Kidney epithelial cell (primary cell): ENCODE measurements around the gene GSTM2. TPM values are rescaled to one million over a fixed set of nuclear protein-coding genes. Genes with fewer than 3 reads are reported as not detected.

Source experiments
- DNase-seq: peaks from one replicate; pipeline ENCODE4 v3.0.0-alpha.2; 2010; ENCODE audit warnings: low read depth
- H3K27me3 ChIP-seq: 2 replicates; pipeline ENCODE4 v1.6.0; 2011; ENCODE audit warnings: low read length; ENCODE audit not compliant: control insufficient read depth, insufficient read depth
- H3K36me3 ChIP-seq: 2 replicates; pipeline ENCODE4 v1.5.1; 2011; ENCODE audit warnings: low read length; ENCODE audit not compliant: control insufficient read depth, insufficient read depth
- H3K4me3 ChIP-seq: 2 replicates; pipeline ENCODE4 v1.5.1; 2011; ENCODE audit warnings: low read depth, mild to moderate bottlenecking, control low read depth, low read length
- total RNA-seq: library from RNA; depleted of rRNA; stranded (reverse); fragments of >200 nt; gene quantifications from 2 replicates; pipeline ENCODE4 v1.2.3, GENCODE V29; 2015
- TF ChIP-seq, protein P1 (sequence below): IDR thresholded peaks from 2 replicates; pipeline ENCODE4 v1.5.1; 2011; ENCODE audit warnings: mild to moderate bottlenecking, moderate library complexity, low read length, control low read depth, inconsistent platforms; ENCODE audit not compliant: insufficient read depth, poor library complexity, severe bottlenecking

The GSTM2 gene
- total RNA-seq, 1 donor from 2014 or later = 3.8 TPM

DNA sequence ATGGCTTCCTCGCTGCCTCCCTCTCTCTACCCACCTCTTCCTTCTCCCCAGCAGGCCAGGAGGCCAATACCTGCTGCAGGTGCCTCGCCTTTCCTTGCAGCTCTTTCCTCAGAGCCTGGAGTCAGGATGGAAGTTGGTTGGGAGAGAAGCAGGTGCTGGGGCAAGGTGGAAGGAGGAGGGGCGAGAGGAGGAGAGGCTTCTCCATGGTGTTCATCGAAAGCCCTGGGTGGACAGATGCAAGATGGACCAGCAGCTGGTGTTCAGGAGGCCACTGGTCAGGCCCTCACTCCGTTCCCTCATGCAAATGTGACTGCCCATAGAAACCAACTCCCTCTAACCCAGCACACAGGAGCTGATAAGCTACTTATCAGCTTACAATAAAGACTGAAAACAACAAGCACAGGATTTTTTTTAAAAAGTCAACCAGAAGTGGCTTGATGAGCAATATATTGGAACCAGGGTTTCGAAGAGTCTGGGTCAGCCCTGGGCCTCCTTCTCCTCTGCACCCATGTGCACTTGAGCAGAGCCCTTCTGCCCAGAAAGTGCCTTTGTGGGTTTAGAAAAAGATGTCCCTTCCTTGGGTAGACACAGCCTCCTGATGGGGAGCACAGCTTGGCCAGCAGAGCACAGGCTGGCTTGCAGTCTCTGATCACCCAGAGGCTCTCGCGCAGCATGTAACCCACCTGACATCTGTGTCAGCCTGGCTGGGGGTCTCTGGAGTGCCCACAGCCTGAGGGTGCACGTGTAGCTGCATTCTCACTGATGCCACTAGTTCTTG, 28.6 kb upstream of the GSTM2 start:
- Histone ChIP-seq H3K36me3 (no peaks in the 10 kb centered on the region), H3K4me3 (no peak overlapping the region), H3K27me3 (no peaks in the 10 kb centered on the region)
- TF ChIP-seq, protein P1, sequence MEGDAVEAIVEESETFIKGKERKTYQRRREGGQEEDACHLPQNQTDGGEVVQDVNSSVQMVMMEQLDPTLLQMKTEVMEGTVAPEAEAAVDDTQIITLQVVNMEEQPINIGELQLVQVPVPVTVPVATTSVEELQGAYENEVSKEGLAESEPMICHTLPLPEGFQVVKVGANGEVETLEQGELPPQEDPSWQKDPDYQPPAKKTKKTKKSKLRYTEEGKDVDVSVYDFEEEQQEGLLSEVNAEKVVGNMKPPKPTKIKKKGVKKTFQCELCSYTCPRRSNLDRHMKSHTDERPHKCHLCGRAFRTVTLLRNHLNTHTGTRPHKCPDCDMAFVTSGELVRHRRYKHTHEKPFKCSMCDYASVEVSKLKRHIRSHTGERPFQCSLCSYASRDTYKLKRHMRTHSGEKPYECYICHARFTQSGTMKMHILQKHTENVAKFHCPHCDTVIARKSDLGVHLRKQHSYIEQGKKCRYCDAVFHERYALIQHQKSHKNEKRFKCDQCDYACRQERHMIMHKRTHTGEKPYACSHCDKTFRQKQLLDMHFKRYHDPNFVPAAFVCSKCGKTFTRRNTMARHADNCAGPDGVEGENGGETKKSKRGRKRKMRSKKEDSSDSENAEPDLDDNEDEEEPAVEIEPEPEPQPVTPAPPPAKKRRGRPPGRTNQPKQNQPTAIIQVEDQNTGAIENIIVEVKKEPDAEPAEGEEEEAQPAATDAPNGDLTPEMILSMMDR = no peak
- no peak for DNase-seq

GRCh38 chr1:109639841-109640184, 28.0 kb upstream of the GSTM2 start:
- TF ChIP-seq, protein P1 = no peak
- Histone ChIP-seq H3K36me3 (no peaks in the 10 kb centered on the region), H3K4me3 (no peak overlapping the region), H3K27me3 (no peaks in the 10 kb centered on the region)
- DNase-seq = no peak

GRCh38 chr1:109640285-109640865, 27.5 kb upstream of the GSTM2 start:
- H3K36me3 ChIP-seq = no peaks in the 10 kb centered on the region
- DNase-seq = no peak
- no peak overlapping the region for H3K4me3 ChIP-seq
- no peaks in the 10 kb centered on the region for H3K27me3 ChIP-seq
- TF ChIP-seq, protein P1 = peak; percentile 92

DNA sequence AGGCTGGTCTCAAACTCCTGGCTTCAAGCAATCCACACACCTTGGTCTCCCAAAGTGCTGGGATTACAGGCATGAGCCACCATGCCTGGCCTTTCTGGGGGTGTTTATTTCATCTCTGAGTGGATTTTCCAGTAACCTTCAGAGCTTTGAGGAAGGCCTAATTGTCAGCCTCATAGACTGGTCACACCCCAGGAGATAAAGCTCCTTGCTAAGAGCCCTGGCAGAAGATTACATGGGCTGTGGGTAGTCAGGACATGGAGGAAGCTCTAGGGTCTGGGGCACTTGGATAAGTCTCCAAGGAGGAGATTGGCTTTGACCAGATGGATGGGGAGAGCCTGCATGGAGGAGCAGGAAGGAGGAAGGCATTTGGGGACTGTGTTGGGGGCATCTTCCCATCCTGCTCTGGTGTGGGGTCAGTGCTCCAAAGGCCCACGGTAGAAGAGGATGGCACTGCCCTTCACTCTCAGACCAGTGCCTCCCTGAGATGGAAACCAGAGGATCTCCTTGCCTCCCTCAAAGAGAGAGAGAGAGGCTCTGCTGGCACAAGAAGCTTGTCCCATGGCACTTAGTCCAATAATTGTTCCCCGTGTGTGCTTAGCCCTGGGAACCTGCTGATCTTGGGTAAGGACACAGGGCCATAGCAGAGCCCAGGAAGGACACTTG, 26.6 kb upstream of the GSTM2 start:
- Histone ChIP-seq H3K4me3 (no peak overlapping the region), H3K36me3 (no peaks in the 10 kb centered on the region), H3K27me3 (no peaks in the 10 kb centered on the region)
- DNase-seq = no peak
- TF ChIP-seq, protein P1 = no peak

DNA sequence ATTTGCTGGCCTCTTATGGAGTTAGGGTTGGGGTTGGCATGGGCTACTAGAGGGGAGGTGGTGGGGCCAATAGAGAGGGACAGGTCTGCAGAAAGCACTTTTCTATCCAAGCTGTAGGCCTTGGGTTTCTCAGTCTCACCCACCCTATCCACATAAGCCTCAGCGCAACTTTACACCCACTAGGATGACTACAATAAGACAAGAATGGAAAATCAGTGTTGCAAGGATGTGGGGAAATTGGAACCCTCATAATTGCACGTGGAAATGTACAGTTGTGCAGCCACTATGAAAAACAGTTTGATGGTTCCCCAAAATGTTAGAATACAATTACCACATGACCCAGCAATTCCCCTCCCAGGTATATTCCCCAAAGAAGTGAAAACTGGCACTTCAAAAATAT, 26.0 kb upstream of the GSTM2 start:
- H3K4me3 ChIP-seq = no peak overlapping the region
- no peak for DNase-seq
- TF ChIP-seq, protein P1 = no peak

GRCh38 chr1:109642626-109643025, 25.2 kb upstream of the GSTM2 start:
- Histone ChIP-seq H3K4me3 (no peak overlapping the region), H3K36me3 (no peaks in the 10 kb centered on the region), H3K27me3 (no peaks in the 10 kb centered on the region)
- TF ChIP-seq, protein P1 = no peak
- no peak for DNase-seq

More for the DNA sequence above, 26.0 kb upstream of the GSTM2 start:
- no peaks in the 10 kb centered on the region for H3K27me3 ChIP-seq
- H3K36me3 ChIP-seq = no peaks in the 10 kb centered on the region
